Peyer's patch (tissue), 4 donors: ENCODE measurements around the gene FOXL2.

Source experiments
- POLR2A ChIP-seq, 2 donors: fragments of 450-650 bp; IDR thresholded peaks; one replicate each; pipeline ENCODE4 v1.5.1; 2017; ENCODE audit warnings: antibody characterized with exemption in 2 of 2, mild to moderate bottlenecking in 2 of 2, moderate library complexity in 2 of 2
- TF ChIP-seq, protein P1 (sequence below), 6 experiments: fragments of 450-650 bp in 4 of 6; fragments of 200-600 bp in 2 of 6; sonication (generic) in 1 of 6; IDR thresholded peaks; one replicate each; pipeline ENCODE4 v1.5.1; 2017 to 2019; ENCODE audit warnings: antibody characterized with exemption in 6 of 6, mild to moderate bottlenecking in 3 of 6, moderate library complexity in 1 of 6

DNA sequence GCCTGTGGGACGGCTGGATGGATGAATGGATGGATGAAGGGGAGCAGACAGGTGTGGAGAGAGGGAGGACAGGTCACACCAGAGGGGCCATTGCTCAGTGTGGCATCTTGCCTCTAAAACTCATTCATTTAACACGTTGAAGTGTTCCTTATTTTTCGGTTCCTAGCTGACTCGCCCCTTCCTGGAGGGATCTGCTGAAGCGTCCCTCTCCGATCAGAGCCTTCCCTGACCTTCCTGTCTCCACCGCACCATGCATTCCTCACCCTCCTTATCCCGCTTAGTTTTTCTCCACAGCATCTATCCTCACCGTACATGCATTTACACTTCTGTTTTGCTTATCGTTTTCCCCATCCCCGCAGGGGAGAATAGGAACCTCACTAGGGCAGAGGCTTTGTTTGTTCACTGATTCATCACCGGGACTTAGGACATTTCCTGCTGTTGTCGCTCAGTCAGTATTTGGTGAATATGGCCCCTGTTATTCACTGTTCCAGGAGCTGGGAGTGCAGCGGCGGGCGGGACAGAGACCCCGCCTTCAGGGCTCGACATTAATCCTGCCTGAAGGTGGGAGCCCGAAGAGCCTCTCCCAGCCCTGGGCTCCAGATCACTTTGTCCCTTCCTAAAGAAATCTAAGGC lies 32.0 kb downstream of the FOXL2 start:
- TF ChIP-seq, protein P1, sequence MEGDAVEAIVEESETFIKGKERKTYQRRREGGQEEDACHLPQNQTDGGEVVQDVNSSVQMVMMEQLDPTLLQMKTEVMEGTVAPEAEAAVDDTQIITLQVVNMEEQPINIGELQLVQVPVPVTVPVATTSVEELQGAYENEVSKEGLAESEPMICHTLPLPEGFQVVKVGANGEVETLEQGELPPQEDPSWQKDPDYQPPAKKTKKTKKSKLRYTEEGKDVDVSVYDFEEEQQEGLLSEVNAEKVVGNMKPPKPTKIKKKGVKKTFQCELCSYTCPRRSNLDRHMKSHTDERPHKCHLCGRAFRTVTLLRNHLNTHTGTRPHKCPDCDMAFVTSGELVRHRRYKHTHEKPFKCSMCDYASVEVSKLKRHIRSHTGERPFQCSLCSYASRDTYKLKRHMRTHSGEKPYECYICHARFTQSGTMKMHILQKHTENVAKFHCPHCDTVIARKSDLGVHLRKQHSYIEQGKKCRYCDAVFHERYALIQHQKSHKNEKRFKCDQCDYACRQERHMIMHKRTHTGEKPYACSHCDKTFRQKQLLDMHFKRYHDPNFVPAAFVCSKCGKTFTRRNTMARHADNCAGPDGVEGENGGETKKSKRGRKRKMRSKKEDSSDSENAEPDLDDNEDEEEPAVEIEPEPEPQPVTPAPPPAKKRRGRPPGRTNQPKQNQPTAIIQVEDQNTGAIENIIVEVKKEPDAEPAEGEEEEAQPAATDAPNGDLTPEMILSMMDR (IDR thresholded peaks at IDR 0.05) = no peak
- TF ChIP-seq POLR2A (IDR thresholded peaks at IDR 0.05) = peak in 1 of 2 donors; percentile 26
